Measurements from ENCODE around the gene ALDH7A1. TPM values are rescaled to one million over a fixed set of nuclear protein-coding genes. Genes with fewer than 3 reads are reported as not detected.

ALDH7A1 gene
- polyA plus RNA-seq, 2 donors: 71.9 to 88.3 TPM

DNA sequence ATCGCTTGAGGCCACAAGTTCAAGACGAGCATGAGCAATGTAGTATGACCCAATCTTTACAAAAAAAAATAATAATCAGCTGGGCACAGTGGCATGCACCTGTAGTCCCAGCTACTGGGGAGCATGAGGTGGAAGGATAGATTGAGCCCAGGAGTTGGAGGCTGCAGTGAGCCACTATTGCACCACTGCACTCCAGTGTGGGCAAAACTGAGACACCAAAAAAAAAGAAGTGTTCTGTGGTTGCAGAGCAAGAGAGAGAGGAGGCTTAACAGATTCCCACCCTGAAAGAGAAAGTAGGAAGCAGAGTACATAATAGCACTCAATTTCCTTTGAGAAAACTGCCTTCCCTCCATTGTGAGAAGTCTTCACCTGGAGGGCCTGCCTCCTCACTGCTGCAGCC is 52.6 kb downstream of the ALDH7A1 start:
- H3K4me3 ChIP-seq (ENCODE audit: low read depth in 1 of 2, low read length in 2 of 2): no peak overlapping the region

DNA sequence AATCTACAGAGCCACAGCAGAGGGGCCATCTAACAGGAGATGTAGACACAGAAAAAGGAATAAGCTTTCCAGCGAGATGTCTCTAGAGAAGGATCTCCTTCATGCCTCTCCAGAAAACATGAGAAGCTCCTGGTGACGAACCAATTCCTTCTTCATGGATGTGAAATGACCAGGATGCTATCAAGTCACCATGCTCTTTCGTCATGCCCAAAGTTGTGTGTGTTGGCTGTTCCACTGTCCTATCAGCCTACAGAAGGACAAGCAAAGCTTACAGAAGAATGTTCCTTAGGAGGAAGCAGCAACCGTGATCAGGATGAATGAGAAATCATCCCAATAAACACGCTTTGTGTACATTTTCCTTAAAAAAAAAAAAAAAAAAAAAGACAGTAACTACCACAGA is 54.4 kb downstream of the ALDH7A1 start:
- no peaks in the 10 kb centered on the region for H3K27me3 ChIP-seq (ENCODE audit: control insufficient read depth in 1 of 2, insufficient read depth in 2 of 2, low read length in 2 of 2)
- 66 to 70% methylated on average over 5 of the region's 5 CpGs for WGBS, 2 donors
- no peaks in the 10 kb centered on the region for H3K9me3 ChIP-seq (ENCODE audit: control insufficient read depth in 2 of 2, insufficient read depth in 1 of 2, low read depth in 1 of 2, low read length in 1 of 2)
- no peak overlapping the region for H3K27ac ChIP-seq (ENCODE audit: low read depth in 2 of 2, low read length in 1 of 2)
- no peaks in the 10 kb centered on the region for H3K4me1 ChIP-seq (ENCODE audit: control insufficient read depth in 2 of 2, insufficient read depth in 2 of 2, low read length in 1 of 2)
- no peak overlapping the region for H3K4me3 ChIP-seq (ENCODE audit: low read depth in 1 of 2, low read length in 2 of 2)
- peaks cover 0 to 1% of the 10 kb centered on the region in 2 donors for H3K36me3 ChIP-seq (ENCODE audit: control insufficient read depth in 2 of 2, insufficient read depth in 2 of 2, low read length in 1 of 2)

More for the DNA sequence above, 52.6 kb downstream of the ALDH7A1 start:
- Histone ChIP-seq H3K4me1 (ENCODE audit: control insufficient read depth in 2 of 2, insufficient read depth in 2 of 2, low read length in 1 of 2) (no peaks in the 10 kb centered on the region), H3K36me3 (ENCODE audit: control insufficient read depth in 2 of 2, insufficient read depth in 2 of 2, low read length in 1 of 2) (peaks cover 0 to 8% of the 10 kb centered on the region in 2 donors), H3K27me3 (ENCODE audit: control insufficient read depth in 1 of 2, insufficient read depth in 2 of 2, low read length in 2 of 2) (no peaks in the 10 kb centered on the region), H3K9me3 (ENCODE audit: control insufficient read depth in 2 of 2, insufficient read depth in 1 of 2, low read depth in 1 of 2, low read length in 1 of 2) (no peaks in the 10 kb centered on the region), H3K27ac (ENCODE audit: low read depth in 2 of 2, low read length in 1 of 2) (no peak overlapping the region)
- 48 to 61% methylated on average over 2 of the region's 2 CpGs for WGBS, 2 donors

- 33 to 57% methylated on average over 1 of the region's 1 CpG for WGBS, 2 donors
- H3K27ac ChIP-seq (ENCODE audit: low read depth in 2 of 2, low read length in 1 of 2): no peak overlapping the region
- H3K9me3 ChIP-seq (ENCODE audit: control insufficient read depth in 2 of 2, insufficient read depth in 1 of 2, low read depth in 1 of 2, low read length in 1 of 2): no peaks in the 10 kb centered on the region
- no peak overlapping the region for H3K4me3 ChIP-seq (ENCODE audit: low read depth in 1 of 2, low read length in 2 of 2)
- H3K36me3 ChIP-seq (ENCODE audit: control insufficient read depth in 2 of 2, insufficient read depth in 2 of 2, low read length in 1 of 2): no peaks in the 10 kb centered on the region
- H3K27me3 ChIP-seq (ENCODE audit: control insufficient read depth in 1 of 2, insufficient read depth in 2 of 2, low read length in 2 of 2): no peaks in the 10 kb centered on the region
- no peaks in the 10 kb centered on the region for H3K4me1 ChIP-seq (ENCODE audit: control insufficient read depth in 2 of 2, insufficient read depth in 2 of 2, low read length in 1 of 2)
Measured at GRCh38 chr5:126538579-126538978, 56.4 kb downstream of the ALDH7A1 start.

DNA sequence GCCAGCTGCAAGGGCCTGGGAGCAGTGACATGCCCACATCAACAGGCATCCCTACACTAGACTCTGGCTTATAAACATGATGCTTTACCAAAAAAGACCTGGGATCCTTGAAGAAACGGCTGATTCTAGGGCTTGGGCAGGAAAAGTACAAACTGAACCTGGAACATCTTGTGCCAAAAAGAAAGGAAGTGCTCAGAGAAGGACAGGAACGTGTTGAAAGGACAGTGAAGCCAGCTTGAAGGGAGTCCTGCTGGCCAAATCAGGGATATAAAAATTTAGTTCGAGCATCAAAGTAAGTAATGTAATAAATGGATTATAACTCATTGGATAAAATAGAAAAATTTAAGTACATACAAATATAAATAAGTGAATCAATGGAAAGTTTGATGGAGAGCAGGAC is 58.1 kb downstream of the ALDH7A1 start:
- H3K4me1 ChIP-seq (ENCODE audit: control insufficient read depth in 2 of 2, insufficient read depth in 2 of 2, low read length in 1 of 2): no peaks in the 10 kb centered on the region
- no peak overlapping the region for H3K4me3 ChIP-seq (ENCODE audit: low read depth in 1 of 2, low read length in 2 of 2)
- H3K36me3 ChIP-seq (ENCODE audit: control insufficient read depth in 2 of 2, insufficient read depth in 2 of 2, low read length in 1 of 2): no peaks in the 10 kb centered on the region
- peak overlapping the region in 1 of 2 donors; percentile 27 for H3K27ac ChIP-seq (ENCODE audit: low read depth in 2 of 2, low read length in 1 of 2)
- no peaks in the 10 kb centered on the region for H3K9me3 ChIP-seq (ENCODE audit: control insufficient read depth in 2 of 2, insufficient read depth in 1 of 2, low read depth in 1 of 2, low read length in 1 of 2)
- WGBS, 2 donors: 45 to 52% methylated on average over 3 of the region's 3 CpGs
- no peaks in the 10 kb centered on the region for H3K27me3 ChIP-seq (ENCODE audit: control insufficient read depth in 1 of 2, insufficient read depth in 2 of 2, low read length in 2 of 2)

DNA sequence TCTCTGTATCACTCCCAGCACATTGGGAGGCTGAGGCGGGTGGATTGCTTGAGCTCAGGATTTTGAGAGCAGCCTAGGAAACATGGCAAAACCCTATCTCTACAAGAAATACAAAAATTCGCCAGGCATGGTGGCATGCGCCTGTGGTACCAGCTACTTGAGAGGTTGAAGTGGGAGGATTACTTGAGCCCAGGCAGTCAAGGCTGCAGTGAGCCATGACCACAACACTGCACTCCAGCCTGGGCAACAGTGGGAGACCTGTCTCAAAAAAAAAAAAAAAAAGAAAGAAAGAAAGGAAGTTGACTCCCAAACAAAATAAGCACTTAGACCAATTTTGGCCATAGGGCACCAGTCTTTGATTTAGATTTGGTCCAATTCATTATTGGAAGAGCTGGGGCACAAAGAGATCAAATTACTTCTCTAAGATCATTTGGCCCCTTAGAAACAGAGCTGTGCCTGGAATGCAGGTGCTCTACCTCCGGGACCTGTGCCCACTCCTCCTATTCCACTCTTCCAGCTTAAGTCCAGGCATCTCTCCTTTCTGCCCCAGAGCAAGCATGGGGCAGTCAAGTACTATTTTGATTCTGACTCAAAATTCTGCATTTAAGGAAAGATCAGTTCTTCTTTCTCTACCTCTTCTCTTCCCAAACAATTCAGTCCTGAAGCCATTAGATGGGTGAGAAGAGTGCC is 59.0 kb downstream of the ALDH7A1 start:
- WGBS, 2 donors: 85 to 92% methylated on average over 4 of the region's 4 CpGs
- H3K9me3 ChIP-seq (ENCODE audit: control insufficient read depth in 2 of 2, insufficient read depth in 1 of 2, low read depth in 1 of 2, low read length in 1 of 2): no peaks in the 10 kb centered on the region
- H3K27ac ChIP-seq (ENCODE audit: low read depth in 2 of 2, low read length in 1 of 2): no peak overlapping the region
- no peaks in the 10 kb centered on the region for H3K36me3 ChIP-seq (ENCODE audit: control insufficient read depth in 2 of 2, insufficient read depth in 2 of 2, low read length in 1 of 2)
- no peaks in the 10 kb centered on the region for H3K4me1 ChIP-seq (ENCODE audit: control insufficient read depth in 2 of 2, insufficient read depth in 2 of 2, low read length in 1 of 2)
- H3K4me3 ChIP-seq (ENCODE audit: low read depth in 1 of 2, low read length in 2 of 2): no peak overlapping the region
- no peaks in the 10 kb centered on the region for H3K27me3 ChIP-seq (ENCODE audit: control insufficient read depth in 1 of 2, insufficient read depth in 2 of 2, low read length in 2 of 2)

DNA sequence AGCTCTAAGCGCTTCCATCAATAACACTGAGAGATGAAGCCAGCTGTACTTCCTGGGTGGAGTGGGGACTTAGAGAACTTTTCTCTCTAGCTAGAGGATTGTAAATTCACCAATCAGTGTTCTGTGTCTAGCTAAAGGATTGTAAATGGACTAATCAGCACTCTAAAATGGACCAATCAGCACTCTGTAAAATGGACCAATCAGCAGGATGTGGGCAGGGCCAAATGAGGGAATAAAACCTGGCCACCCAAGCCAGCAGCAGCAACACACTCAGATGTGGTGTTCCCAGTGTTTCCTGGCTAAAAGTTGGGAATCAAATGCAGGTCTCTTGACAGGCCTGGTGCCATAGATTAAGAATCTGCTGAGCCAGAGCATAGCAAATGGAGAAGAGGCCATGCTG is 60.5 kb downstream of the ALDH7A1 start:
- no peaks in the 10 kb centered on the region for H3K36me3 ChIP-seq (ENCODE audit: control insufficient read depth in 2 of 2, insufficient read depth in 2 of 2, low read length in 1 of 2)
- H3K27me3 ChIP-seq (ENCODE audit: control insufficient read depth in 1 of 2, insufficient read depth in 2 of 2, low read length in 2 of 2): no peaks in the 10 kb centered on the region
- 97 to 100% methylated on average over 1 of the region's 1 CpG for WGBS, 2 donors
- H3K4me3 ChIP-seq (ENCODE audit: low read depth in 1 of 2, low read length in 2 of 2): no peak overlapping the region
- no peak overlapping the region for H3K27ac ChIP-seq (ENCODE audit: low read depth in 2 of 2, low read length in 1 of 2)
- H3K4me1 ChIP-seq (ENCODE audit: control insufficient read depth in 2 of 2, insufficient read depth in 2 of 2, low read length in 1 of 2): no peaks in the 10 kb centered on the region
- H3K9me3 ChIP-seq (ENCODE audit: control insufficient read depth in 2 of 2, insufficient read depth in 1 of 2, low read depth in 1 of 2, low read length in 1 of 2): no peaks in the 10 kb centered on the region

DNA sequence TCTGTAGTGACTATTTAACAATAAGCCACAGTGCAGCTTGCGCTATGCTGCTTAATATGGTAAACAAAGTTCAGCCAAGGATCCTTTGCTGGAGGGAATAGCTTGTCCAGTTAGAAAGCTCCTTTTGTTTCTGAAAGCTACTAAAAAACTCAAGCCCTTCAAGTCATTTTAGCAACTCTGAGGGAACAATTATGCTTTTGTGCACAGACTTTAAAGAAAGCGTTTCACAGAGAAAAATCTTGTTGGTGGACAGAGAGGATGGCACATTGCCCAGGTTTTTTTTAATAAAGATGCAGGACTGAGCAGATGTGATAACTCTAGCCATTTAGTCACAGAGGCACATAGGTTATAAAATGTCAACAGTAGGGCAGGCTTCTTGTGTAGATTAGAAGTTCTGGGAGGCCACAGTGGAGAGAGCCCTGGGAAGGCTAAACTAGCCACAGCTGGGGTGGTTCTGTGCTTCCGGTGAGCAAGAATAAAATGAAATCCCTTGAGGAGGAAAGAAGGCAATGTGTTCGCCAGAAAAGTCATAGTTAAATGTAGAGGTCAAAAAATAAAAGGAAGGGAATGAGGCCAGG is 63.4 kb downstream of the ALDH7A1 start:
- H3K36me3 ChIP-seq (ENCODE audit: control insufficient read depth in 2 of 2, insufficient read depth in 2 of 2, low read length in 1 of 2): no peaks in the 10 kb centered on the region
- no peaks in the 10 kb centered on the region for H3K27me3 ChIP-seq (ENCODE audit: control insufficient read depth in 1 of 2, insufficient read depth in 2 of 2, low read length in 2 of 2)
- no peaks in the 10 kb centered on the region for H3K9me3 ChIP-seq (ENCODE audit: control insufficient read depth in 2 of 2, insufficient read depth in 1 of 2, low read depth in 1 of 2, low read length in 1 of 2)
- no peaks in the 10 kb centered on the region for H3K4me1 ChIP-seq (ENCODE audit: control insufficient read depth in 2 of 2, insufficient read depth in 2 of 2, low read length in 1 of 2)
- H3K4me3 ChIP-seq (ENCODE audit: low read depth in 1 of 2, low read length in 2 of 2): no peak overlapping the region
- 38 to 43% methylated on average over 4 of the region's 4 CpGs for WGBS, 2 donors
- peak overlapping the region in 1 of 2 donors; percentile 17 for H3K27ac ChIP-seq (ENCODE audit: low read depth in 2 of 2, low read length in 1 of 2)

DNA sequence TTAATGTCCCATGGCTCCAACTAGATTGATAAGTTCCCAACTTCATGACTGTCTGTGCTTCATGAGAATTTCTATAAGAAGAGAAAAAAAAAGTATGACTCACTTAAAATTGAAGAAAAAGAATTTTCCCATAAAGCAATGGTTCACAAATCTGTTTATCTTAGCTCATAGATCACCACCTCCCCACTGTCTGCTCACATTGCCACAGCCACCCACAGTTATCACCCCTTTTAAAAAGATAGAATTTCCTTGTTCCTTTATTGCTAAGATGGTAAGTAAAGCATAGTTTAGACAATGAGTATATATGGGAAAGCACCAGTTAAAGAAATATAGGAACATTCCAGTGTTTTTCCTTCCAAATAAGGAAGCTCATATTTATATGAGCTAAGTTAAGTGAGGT is 67.1 kb downstream of the ALDH7A1 start:
- H3K27me3 ChIP-seq (ENCODE audit: control insufficient read depth in 1 of 2, insufficient read depth in 2 of 2, low read length in 2 of 2): no peaks in the 10 kb centered on the region
- no peak overlapping the region for H3K4me3 ChIP-seq (ENCODE audit: low read depth in 1 of 2, low read length in 2 of 2)
- H3K4me1 ChIP-seq (ENCODE audit: control insufficient read depth in 2 of 2, insufficient read depth in 2 of 2, low read length in 1 of 2): no peaks in the 10 kb centered on the region
- no peaks in the 10 kb centered on the region for H3K36me3 ChIP-seq (ENCODE audit: control insufficient read depth in 2 of 2, insufficient read depth in 2 of 2, low read length in 1 of 2)
- H3K27ac ChIP-seq (ENCODE audit: low read depth in 2 of 2, low read length in 1 of 2): no peak overlapping the region
- no peaks in the 10 kb centered on the region for H3K9me3 ChIP-seq (ENCODE audit: control insufficient read depth in 2 of 2, insufficient read depth in 1 of 2, low read depth in 1 of 2, low read length in 1 of 2)

- Histone ChIP-seq H3K27ac (ENCODE audit: low read depth in 2 of 2, low read length in 1 of 2) (no peak overlapping the region), H3K4me1 (ENCODE audit: control insufficient read depth in 2 of 2, insufficient read depth in 2 of 2, low read length in 1 of 2) (no peaks in the 10 kb centered on the region), H3K4me3 (ENCODE audit: low read depth in 1 of 2, low read length in 2 of 2) (no peak overlapping the region), H3K36me3 (ENCODE audit: control insufficient read depth in 2 of 2, insufficient read depth in 2 of 2, low read length in 1 of 2) (no peaks in the 10 kb centered on the region), H3K27me3 (ENCODE audit: control insufficient read depth in 1 of 2, insufficient read depth in 2 of 2, low read length in 2 of 2) (no peaks in the 10 kb centered on the region), H3K9me3 (ENCODE audit: control insufficient read depth in 2 of 2, insufficient read depth in 1 of 2, low read depth in 1 of 2, low read length in 1 of 2) (no peaks in the 10 kb centered on the region)
- 85 to 91% methylated on average over 1 of the region's 1 CpG for WGBS, 2 donors
Measured at GRCh38 chr5:126527158-126527557, 67.9 kb downstream of the ALDH7A1 start.

DNA sequence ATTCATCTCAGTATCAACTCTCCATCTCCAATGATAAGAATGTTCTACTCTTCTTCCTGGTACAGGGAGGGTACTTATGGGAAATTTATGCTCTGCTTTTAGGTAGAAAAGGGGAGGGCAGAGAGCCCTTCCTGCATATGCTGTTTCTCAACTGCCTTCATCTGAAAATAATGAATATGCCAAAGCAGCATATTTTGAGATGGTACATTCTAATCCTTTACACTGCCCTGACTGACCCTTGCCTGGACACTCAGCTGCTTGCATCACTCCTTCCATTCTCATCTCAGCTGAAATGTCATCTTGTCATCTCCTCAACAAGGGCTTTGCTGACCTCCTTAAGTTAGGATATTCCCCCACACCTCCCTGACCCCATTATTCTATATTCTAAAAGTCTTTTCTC is 68.5 kb downstream of the ALDH7A1 start:
- no peak overlapping the region for H3K27ac ChIP-seq (ENCODE audit: low read depth in 2 of 2, low read length in 1 of 2)

More for the DNA sequence above, 68.5 kb downstream of the ALDH7A1 start:
- Histone ChIP-seq H3K36me3 (ENCODE audit: control insufficient read depth in 2 of 2, insufficient read depth in 2 of 2, low read length in 1 of 2) (no peaks in the 10 kb centered on the region), H3K4me3 (ENCODE audit: low read depth in 1 of 2, low read length in 2 of 2) (no peak overlapping the region), H3K27me3 (ENCODE audit: control insufficient read depth in 1 of 2, insufficient read depth in 2 of 2, low read length in 2 of 2) (no peaks in the 10 kb centered on the region), H3K9me3 (ENCODE audit: control insufficient read depth in 2 of 2, insufficient read depth in 1 of 2, low read depth in 1 of 2, low read length in 1 of 2) (no peaks in the 10 kb centered on the region), H3K4me1 (ENCODE audit: control insufficient read depth in 2 of 2, insufficient read depth in 2 of 2, low read length in 1 of 2) (no peaks in the 10 kb centered on the region)

Measured in esophagus (tissue), 2 donors.